CD4-positive, alpha-beta T cell treated with Interleukin-12 subunit alpha and Interleukin-12 subunit beta, for 1 hour (primary cell): Measurements from ENCODE around the gene PDCD7.
A peak's percentile ranks its signal among the peaks of the same experiment; 100 is the strongest.
"Not testable (repeated sequence)": the region's sequence is repeated elsewhere in the genome, so short reads cannot be mapped to it uniquely, and the experiment has no call there.

ENCODE experiments used
- DNase-seq: peaks from one replicate; pipeline ENCODE4 v3.0.0-alpha.2; 2020

PDCD7 gene

DNA sequence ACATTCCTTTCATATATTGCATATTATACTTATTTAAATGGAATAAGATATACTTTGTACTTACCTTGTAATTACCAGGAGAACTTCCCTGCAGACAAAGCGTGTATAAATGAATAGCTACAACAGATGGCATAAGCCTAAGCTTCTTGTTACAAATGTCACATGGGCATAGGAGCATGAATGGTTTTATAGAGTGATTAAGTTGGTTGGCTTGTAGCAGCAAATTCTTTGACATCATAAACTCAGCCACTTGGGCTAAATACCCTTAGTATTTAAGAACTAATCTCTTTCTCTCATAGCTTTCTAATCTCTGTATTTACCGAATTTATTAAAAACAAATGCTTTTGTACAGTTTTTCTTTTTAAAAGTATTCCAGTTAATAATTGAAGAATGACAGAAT, 18.5 kb downstream of the PDCD7 start, which contains the start of gene UBAP1L:
TSS of gene UBAP1L (minus strand) at position 115 of the 400 bp plus-strand sequence. CDS start 8,985 bp downstream, outside the sequence.
- DNase-seq = no peak

DNA sequence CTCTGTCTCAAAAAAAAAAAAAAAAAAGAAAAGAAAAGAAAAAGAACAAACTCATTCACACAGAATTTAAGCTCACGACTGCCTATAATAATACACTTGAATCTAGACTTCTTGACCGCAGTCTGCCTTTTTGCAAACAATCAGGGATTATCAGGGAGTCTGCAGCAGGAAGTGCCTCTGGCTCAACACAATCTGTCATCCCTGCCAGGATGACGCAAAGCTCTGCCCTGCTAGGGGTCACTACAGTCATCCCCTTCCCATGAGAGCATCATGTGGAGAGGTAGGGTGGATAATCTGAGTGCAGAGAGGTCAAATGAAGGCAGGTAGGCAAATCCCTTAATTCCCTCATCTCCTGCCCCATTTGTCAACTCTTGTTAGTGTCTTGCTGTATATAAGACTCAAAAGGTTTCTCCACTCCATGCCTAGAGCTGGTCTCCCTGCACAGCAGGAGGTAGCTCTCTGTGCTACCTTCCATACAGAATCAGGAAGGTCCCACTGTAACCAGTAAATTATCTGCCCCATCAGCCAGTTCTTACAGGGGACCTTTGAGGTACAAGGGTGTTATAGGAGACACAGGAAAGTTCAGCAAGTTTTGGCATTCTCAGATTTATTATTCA, 22.8 kb downstream of the PDCD7 start:
- no peak for DNase-seq

GRCh38 chr15:65106011-65106590, 27.5 kb downstream of the PDCD7 start:
- DNase-seq = no peak

DNA sequence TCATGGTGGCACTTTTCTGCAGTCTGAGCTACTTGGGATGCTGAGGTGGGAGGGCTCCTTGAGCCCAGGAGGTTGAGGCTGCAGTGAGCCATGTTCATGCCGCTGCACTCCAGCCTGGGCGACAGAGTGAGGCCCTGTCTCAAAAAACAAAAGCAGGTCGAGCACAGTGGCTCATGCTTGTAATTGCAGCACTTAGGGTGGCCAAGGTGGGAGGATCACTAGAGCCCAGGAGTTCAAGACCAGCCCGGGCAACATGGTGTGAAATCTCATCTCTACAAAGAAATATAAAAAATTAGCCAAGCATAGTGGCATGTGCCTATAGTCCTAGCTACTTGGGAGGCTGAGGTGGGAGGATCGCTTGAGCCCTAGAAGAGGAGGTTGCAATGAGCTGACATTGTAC, 28.6 kb downstream of the PDCD7 start:
- DNase-seq = no peak

DNA sequence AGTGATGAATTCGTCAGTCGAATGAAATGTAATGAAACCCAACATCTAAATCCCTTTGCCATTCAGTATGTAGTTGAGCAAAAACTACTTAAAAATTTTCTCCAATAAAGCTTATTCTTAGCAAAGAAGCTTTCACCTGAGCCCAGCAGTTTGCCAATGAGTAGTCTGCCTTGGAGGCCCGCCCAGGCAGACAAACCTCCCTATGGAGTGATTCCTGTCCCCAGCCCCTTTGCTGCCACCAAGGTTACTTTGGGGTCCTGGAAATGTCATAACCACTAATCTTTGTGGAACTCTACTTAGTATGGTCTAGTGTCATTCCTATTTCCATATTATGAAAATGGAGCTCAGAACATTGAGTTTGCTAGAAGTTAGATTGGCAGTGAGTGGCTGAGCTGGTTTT, 30.7 kb downstream of the PDCD7 start:
- no peak for DNase-seq

- no peak for DNase-seq
These were observed 31.5 kb downstream of the PDCD7 start for GRCh38 chr15:65101891-65102708.

DNA sequence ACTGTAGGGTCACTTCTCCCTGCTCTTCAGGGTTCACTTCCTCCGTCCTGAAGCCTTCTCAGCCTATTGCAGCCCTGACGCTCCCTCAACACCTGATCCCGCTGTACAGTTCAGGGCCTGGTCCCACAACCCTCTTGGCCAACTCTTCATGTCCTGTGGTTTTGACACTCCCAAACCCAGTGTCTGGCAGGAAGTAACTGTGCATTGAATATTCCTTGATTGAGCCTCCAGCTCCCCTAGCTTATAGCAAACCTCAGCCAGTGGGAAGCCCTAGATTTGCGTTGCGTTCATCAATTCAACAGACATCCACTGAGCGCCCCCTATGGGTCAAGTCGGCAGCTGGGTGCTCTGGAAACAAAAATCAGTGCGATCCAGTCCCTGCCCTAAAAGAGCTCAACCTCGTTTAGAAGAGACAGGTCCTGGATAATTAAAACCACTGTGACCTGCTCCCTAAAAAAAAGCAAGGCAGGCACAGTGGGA, 32.2 kb downstream of the PDCD7 start:
- DNase-seq = peak; percentile 51

DNA sequence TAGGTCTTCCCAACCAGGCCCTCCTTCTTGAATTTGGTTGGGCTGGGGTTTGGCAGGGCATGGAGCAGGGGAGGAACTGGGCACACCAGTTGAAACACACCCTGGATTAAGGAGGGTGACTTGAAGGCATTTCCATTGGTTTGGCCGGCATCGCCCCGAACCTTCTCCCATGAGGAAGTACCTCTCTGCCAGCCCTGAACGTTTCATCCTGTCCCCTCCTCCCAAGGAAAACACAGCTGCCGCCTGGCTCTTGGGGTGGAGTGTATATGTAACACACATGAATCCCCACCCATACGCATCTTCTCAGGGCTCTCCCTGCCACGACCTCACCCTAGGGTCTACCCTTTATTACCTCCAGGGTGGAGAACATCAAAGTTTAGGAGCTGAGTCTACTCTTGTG, 33.2 kb downstream of the PDCD7 start:
- no peak for DNase-seq

- DNase-seq = not testable (repeated sequence)
These were observed 33.8 kb downstream of the PDCD7 start for GRCh38 chr15:65099801-65100200.

DNA sequence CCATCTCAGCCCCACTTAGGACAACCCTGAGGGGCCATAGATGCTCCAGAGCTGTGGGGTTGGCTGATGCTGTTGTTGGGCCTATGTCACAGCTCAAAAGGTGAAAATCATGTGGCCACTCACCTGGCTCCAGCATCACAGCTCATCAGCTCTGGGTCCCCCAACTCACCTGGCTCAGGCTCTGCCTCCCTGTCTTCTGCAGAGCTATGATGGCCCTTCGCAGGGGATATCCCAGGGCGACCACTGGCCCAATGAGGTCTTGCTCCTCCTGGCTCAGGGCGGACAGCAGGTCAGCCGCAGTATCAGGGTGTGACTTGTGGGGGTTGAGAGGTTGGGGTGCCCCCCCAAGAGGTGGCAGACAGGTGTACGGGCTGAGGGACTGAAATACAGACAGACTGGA, 34.3 kb downstream of the PDCD7 start:
- no peak for DNase-seq

DNA sequence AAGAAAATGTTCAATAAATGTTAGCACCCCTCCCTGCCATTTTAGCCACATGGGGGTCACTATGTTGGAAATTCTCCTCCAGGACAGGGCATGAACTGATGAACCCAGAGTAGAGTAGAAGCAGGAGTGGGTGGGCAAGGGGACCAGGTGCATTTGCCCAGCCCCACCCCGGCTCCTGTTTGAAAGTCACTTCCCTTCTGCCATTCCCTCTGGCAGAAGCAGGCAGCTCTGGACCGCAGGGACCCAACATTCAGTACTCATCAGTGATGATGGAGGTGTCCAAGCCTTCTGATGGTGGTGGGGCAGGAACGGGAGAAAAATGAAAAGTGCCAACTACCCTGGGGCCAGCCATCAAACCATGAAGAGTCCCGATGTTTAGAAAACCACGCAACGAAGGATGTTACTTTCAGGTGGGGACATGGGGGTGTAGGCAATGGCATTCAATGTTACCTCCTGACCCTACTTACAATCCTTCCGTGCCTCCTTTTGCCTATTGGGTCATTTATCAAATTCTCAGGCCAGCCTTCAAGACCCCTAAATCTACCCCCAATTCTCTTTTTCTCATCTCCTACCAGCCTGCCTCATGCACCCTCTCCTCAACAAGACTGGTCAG, 35.9 kb downstream of the PDCD7 start:
- DNase-seq = no peak

DNA sequence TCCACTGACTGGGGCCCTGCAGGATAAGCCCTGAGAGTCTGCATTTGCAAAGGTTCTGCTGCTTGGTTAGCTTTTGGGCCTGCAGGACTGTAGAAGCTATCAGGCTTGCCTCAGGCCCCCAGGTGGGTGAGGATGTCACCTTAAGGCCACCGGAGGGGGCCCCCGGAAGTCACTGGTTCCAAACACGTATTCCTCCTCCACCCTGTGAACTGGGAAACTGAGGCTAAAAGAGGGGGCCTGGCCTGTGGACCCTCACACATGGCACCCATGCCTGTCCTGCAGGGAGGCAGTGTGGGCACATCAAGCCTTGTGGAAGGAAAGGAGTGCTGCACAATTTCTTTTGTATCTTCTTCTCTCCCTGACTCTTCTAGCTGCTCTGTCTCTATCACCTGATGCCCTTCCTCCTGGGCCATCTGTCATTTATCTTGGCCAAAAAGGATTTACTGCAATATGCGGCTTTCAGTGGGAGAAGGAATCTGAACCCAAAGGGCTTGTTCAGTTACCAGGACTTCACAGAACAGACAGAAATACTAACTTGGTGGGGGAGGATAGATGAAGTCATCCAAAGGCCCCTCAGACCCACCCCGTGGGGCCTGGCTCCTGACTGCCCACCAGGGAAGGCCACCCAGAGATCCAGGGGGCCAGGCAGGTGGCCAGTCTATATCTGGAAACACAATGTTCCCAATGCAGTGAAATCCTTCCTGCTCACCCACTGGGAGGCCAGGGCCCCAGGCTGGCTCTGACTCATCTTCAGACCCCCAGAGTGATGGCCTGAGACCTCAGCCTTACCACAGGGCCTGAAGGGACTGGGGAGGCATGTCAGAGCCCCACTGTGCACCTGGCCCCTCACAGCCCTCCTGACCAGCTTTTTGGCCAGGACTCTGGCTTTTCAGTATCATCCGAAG, 36.9 kb downstream of the PDCD7 start:
- DNase-seq = no peak

DNA sequence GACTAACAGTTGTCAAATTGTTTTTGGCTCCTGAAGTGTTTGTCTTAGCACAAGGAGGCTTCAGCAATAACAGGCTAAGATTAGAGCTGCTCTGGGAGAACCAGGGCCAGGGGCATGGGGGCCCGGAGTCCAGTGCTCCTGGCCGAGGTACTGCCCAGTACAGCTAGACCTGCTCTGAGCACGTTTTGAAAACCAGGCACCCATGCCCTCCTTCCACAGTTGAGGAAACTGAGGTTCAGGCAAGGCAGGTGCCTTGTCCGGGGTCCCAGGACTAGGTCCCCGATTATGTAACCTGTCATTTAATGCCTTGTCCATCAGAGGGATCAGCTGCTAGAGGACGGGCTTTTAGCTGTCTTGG, 37.9 kb downstream of the PDCD7 start:
- no peak for DNase-seq

GRCh38 chr15:65095011-65095746, 38.4 kb downstream of the PDCD7 start:
- no peak for DNase-seq

- DNase-seq = no peak
These were observed 39.2 kb downstream of the PDCD7 start for GRCh38 chr15:65094294-65094995.

- not testable (repeated sequence) for DNase-seq
These were observed 39.8 kb downstream of the PDCD7 start for GRCh38 chr15:65093793-65094170.

DNA sequence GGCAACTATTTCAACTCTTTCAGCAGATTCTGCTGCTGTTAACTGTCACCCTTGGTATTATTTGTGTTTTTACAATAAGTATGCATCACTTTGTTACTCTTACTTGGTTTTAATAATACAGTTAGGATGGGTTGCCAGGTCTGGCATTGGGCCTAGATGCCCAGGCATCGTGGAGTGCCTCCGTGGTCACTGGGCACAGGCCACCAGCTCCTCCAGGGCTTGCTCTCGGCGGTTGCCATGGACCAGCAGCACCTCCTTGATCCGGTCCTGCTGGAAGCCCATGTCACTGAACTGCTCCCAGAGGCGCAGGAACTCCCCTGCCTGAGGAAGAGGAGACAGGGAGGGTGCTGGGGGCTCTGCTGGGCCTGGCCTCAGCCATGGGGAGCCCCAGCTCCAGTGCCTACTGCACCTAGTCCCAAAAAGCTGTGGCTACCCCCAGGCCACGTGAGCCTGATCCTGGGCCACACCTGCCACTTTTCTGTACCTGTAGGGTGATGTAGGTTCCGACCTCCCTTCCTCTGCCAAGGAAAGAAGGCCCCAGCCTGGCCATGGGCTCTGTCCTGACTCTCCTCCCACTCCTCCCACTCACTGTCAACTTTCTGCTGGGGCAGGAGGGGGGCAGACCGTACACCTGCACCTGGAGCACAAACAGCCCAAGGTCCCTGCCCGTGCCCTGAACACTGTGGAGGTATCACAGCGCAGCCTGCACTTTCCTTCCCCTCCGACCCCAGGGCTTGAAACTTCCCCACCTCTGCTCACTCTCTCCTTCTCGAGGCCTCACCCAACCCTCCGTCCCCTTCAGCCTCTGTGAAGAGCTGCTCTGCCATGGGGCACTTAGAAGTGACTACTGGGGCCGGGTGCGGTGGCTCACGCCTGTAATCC, 40.5 kb downstream of the PDCD7 start:
- no peak for DNase-seq

- no peak for DNase-seq
These were observed 41.5 kb downstream of the PDCD7 start for GRCh38 chr15:65091946-65092770.

- DNase-seq = no peak
These were observed 44.3 kb downstream of the PDCD7 start for GRCh38 chr15:65089206-65089824.
